ENCODE data around the gene CHTOP.
"Not testable (repeated sequence)": the region's sequence is repeated elsewhere in the genome, so short reads cannot be mapped to it uniquely, and the experiment has no call there.

CHTOP gene

DNA sequence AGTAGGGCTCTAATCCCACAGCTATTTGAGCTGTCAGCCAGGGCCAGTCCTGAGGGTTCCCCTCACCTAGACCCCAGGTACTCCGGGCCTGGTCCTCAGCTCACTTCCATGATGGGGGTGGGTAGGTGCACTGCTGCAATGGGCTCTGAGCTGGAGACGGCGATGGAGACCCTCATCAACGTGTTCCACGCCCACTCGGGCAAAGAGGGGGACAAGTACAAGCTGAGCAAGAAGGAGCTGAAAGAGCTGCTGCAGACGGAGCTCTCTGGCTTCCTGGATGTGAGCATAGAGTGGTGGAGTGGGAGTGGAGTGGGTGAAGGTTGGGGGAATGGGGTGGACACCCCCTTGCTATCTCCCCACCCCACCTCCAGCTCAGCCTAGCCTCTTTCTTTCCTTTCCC, 3.5 kb upstream of the CHTOP start:
- DNase-seq = no peak
- Mint-ChIP-seq H3K9me3 (no peaks in the 10 kb centered on the region), H3K36me3 (peaks cover 12% of the 10 kb centered on the region), H3K27me3 (peaks cover 31% of the 10 kb centered on the region), H3K4me3 (no peak overlapping the region), H3K4me1 (peaks cover 31% of the 10 kb centered on the region), H3K27ac (no peak overlapping the region)
- CTCF ChIA-PET = interaction anchor here (1.2 to 4.4 kb wide), 4 partner anchors 12 to 119 kb away, joined by 3 to 24 read pairs (median 14); no protein-coding TSS in a partner anchor

GRCh38 chr1:153631047-153632022, 2.5 kb upstream of the CHTOP start:
- Mint-ChIP-seq H3K4me3 (no peak overlapping the region), H3K9me3 (no peaks in the 10 kb centered on the region), H3K27ac (no peak overlapping the region), H3K27me3 (peaks cover 27% of the 10 kb centered on the region), H3K4me1 (peaks cover 38% of the 10 kb centered on the region), H3K36me3 (peaks cover 18% of the 10 kb centered on the region)
- CTCF ChIA-PET = interaction anchor here (1.2 to 4.4 kb wide), 3 partner anchors 13 to 120 kb away, joined by 3 to 24 read pairs (median 4); no protein-coding TSS in a partner anchor
- DNase-seq = no peak

GRCh38 chr1:153633161-153633753, 609 bp upstream of the CHTOP start:
- Mint-ChIP-seq H3K4me3 (peak overlapping the region; percentile 96), H3K4me1 (peaks cover 49% of the 10 kb centered on the region), H3K27me3 (peaks cover 13% of the 10 kb centered on the region), H3K27ac (peak overlapping the region; percentile 100), H3K9me3 (no peaks in the 10 kb centered on the region), H3K36me3 (peaks cover 34% of the 10 kb centered on the region)
- CTCF ChIA-PET = interaction anchor here (1.2 to 2.1 kb wide), 3 partner anchors 10 to 102 kb away, joined by 3 to 9 read pairs (median 6); no protein-coding TSS in a partner anchor
- DNase-seq = no peak

DNA sequence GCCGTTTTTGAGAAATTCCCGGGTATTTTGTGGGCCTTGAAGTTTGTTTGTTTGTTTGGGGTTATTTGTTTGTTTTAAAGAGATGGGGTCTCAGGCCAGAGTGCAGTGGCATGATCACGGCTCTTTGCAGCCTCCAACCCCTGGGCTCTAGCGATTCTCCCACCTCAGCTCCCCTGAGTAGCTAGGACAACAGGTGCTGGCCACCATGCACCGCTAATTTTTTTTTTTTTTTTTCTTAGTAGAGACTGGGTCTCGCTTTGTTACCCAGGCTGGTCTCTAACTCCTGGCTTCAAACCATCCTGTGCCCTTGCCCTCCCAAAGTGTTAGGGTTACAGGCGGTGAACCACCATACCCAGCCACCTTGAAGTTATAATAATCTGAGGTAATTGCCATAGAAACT, 2.0 kb downstream of the CHTOP start:
- H3K9me3 Mint-ChIP-seq = no peaks in the 10 kb centered on the region
- H3K4me3 Mint-ChIP-seq = peak overlapping the region; percentile 96
- CTCF ChIA-PET = interaction anchor here (1.0 to 2.0 kb wide), 2 partner anchors 17 to 38 kb away, joined by 7 read pairs; no protein-coding TSS in a partner anchor
- no peak for DNase-seq
- peaks cover 50% of the 10 kb centered on the region for H3K4me1 Mint-ChIP-seq
- H3K27me3 Mint-ChIP-seq = no peaks in the 10 kb centered on the region
- H3K27ac Mint-ChIP-seq = peak overlapping the region; percentile 68
- peaks cover 50% of the 10 kb centered on the region for H3K36me3 Mint-ChIP-seq

GRCh38 chr1:153636312-153636711, 2.4 kb downstream of the CHTOP start:
- Mint-ChIP-seq H3K4me1 (peaks cover 54% of the 10 kb centered on the region), H3K9me3 (no peaks in the 10 kb centered on the region), H3K27me3 (no peaks in the 10 kb centered on the region), H3K36me3 (peaks cover 54% of the 10 kb centered on the region), H3K27ac (no peak overlapping the region), H3K4me3 (peak overlapping the region; percentile 96)
- CTCF ChIA-PET = no interaction called here
- no peak for DNase-seq

DNA sequence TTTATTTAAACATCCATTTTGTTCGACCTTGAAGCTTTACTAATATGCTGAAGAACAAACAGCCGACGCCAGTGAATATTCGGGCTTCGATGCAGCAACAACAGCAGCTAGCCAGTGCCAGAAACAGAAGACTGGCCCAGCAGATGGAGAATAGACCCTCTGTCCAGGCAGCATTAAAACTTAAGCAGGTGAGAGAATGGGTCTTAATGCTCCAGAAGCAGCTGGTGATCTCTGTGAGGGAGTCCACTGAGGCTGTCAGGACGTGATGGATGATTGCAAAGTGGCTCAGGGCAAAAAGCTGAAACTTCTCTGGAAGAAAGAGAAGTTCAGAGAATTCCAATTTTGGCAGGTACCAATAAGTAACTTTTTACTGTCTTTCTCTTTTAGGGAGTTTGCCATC, 4.4 kb downstream of the CHTOP start:
- Mint-ChIP-seq H3K4me1 (peaks cover 47% of the 10 kb centered on the region), H3K4me3 (no peak overlapping the region), H3K27me3 (no peaks in the 10 kb centered on the region), H3K36me3 (peaks cover 69% of the 10 kb centered on the region), H3K9me3 (no peaks in the 10 kb centered on the region), H3K27ac (no peak overlapping the region)
- CTCF ChIA-PET = interaction anchor here (0.6 to 1.7 kb wide), 6 partner anchors 10 to 128 kb away, joined by 3 to 5 read pairs (median 4); partner anchors contain the start of genes NPR1 and S100A1
- no peak for DNase-seq

GRCh38 chr1:153639280-153639679, 5.4 kb downstream of the CHTOP start:
- H3K27me3 Mint-ChIP-seq = no peaks in the 10 kb centered on the region
- CTCF ChIA-PET = no interaction called here
- no peaks in the 10 kb centered on the region for H3K9me3 Mint-ChIP-seq
- H3K27ac Mint-ChIP-seq = no peak overlapping the region
- peaks cover 49% of the 10 kb centered on the region for H3K4me1 Mint-ChIP-seq
- no peak for DNase-seq
- H3K4me3 Mint-ChIP-seq = no peak overlapping the region
- peaks cover 72% of the 10 kb centered on the region for H3K36me3 Mint-ChIP-seq

GRCh38 chr1:153640213-153640612, 6.3 kb downstream of the CHTOP start:
- Mint-ChIP-seq H3K4me1 (peaks cover 53% of the 10 kb centered on the region), H3K36me3 (peaks cover 74% of the 10 kb centered on the region)

DNA sequence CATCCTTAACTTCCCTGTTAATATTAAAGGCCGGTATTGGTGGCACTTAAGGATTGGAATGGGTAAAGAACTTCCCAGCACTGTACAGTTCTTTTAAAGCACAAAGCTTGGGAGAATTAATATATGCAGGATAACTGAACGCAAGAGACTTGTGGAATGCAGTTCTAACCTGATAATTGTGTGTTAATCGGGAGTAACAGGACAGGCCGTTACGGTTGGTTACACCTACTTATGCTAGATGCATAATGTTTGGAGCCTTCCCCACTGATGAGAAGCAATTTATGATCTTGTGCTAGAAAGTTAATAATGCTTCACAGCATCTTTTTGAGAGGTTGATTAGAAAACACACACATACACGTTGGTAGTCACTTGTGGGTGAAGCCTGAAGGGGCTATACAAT, 7.0 kb downstream of the CHTOP start:
- H3K9me3 Mint-ChIP-seq = no peaks in the 10 kb centered on the region
- CTCF ChIA-PET = no interaction called here
- H3K36me3 Mint-ChIP-seq = peaks cover 78% of the 10 kb centered on the region
- H3K4me3 Mint-ChIP-seq = no peak overlapping the region
- DNase-seq = no peak
- no peaks in the 10 kb centered on the region for H3K27me3 Mint-ChIP-seq
- no peak overlapping the region for H3K27ac Mint-ChIP-seq
- H3K4me1 Mint-ChIP-seq = peaks cover 54% of the 10 kb centered on the region

More at GRCh38 chr1:153640213-153640612, 6.3 kb downstream of the CHTOP start:
- H3K4me3 Mint-ChIP-seq, H3K9me3 Mint-ChIP-seq, H3K27ac Mint-ChIP-seq, CTCF ChIA-PET, DNase-seq, H3K27me3 Mint-ChIP-seq: not testable (repeated sequence)

DNA sequence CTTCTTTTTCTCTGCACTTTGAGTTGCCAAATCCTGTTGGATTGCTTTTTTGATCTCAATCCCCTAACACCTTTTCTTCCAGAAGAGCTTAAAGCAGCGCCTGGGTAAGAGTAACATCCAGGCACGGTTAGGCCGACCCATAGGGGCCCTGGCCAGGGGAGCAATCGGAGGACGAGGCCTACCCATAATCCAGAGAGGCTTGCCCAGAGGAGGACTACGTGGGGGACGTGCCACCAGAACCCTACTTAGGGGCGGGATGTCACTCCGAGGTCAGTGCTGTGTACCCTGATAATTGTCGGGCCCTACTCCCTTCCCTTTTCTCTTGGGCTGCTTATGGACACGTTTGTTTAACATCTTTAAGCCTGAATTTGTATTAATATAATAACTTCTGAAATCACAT, 8.3 kb downstream of the CHTOP start:
- CTCF ChIA-PET = no interaction called here

DNA sequence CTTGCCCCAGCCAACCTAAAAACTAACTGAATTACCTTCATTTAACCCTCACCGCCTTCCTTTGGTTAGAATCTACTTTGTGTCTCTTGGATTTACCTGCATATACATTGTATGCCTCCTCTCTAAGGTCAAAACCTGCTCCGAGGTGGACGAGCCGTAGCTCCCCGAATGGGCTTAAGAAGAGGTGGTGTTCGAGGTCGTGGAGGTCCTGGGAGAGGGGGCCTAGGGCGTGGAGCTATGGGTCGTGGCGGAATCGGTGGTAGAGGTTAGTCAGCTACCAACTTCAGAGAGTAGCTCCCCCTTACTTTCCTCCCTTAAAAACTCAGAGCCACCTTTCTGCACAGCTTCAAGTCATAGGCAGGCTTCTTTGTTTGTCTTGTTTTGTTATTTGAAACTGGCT, 9.2 kb downstream of the CHTOP start:
- H3K4me1 Mint-ChIP-seq = peaks cover 58% of the 10 kb centered on the region
- peaks cover 79% of the 10 kb centered on the region for H3K36me3 Mint-ChIP-seq

More for the DNA sequence above, 8.3 kb downstream of the CHTOP start:
- Mint-ChIP-seq H3K4me1 (peaks cover 56% of the 10 kb centered on the region), H3K27ac (no peak overlapping the region), H3K36me3 (peaks cover 79% of the 10 kb centered on the region), H3K4me3 (no peak overlapping the region), H3K9me3 (no peaks in the 10 kb centered on the region), H3K27me3 (no peaks in the 10 kb centered on the region)
- no peak for DNase-seq

DNA sequence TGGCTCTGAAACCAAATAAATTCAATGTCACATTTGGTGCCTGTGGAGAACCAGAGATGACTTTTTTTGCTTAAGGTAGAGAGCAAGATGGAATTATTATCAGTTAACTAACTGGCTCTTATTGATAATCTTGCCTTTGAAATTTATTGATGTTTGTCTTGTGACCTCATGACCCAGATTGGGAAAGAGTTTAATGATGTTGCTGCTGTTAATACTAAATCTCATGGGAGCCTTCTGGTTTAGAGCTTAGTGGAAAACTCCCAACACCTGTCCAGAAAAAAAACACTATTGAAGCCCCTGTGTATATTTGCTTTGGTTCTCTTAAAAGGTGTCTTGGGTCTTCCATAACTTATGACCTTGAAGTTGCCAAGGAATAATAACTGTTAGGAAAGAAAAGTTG, 9.9 kb downstream of the CHTOP start:
- no peaks in the 10 kb centered on the region for H3K9me3 Mint-ChIP-seq
- no peak overlapping the region for H3K27ac Mint-ChIP-seq
- CTCF ChIA-PET = interaction anchor here (1.5 to 2.0 kb wide), 3 partner anchors 10 to 133 kb away, joined by 3 to 7 read pairs (median 7); partner anchors contain the start of gene CHTOP
- no peak overlapping the region for H3K4me3 Mint-ChIP-seq
- DNase-seq = no peak
- H3K4me1 Mint-ChIP-seq = peaks cover 65% of the 10 kb centered on the region
- H3K27me3 Mint-ChIP-seq = no peaks in the 10 kb centered on the region
- H3K36me3 Mint-ChIP-seq = peaks cover 75% of the 10 kb centered on the region

More for the DNA sequence above, 9.2 kb downstream of the CHTOP start:
- no peaks in the 10 kb centered on the region for H3K27me3 Mint-ChIP-seq
- DNase-seq = no peak
- H3K27ac Mint-ChIP-seq = no peak overlapping the region
- H3K4me3 Mint-ChIP-seq = no peak overlapping the region
- no peaks in the 10 kb centered on the region for H3K9me3 Mint-ChIP-seq
- CTCF ChIA-PET = interaction anchor here (1.5 to 2.0 kb wide), 3 partner anchors 9 to 133 kb away, joined by 3 to 7 read pairs (median 7); partner anchors contain the start of gene CHTOP

DNA sequence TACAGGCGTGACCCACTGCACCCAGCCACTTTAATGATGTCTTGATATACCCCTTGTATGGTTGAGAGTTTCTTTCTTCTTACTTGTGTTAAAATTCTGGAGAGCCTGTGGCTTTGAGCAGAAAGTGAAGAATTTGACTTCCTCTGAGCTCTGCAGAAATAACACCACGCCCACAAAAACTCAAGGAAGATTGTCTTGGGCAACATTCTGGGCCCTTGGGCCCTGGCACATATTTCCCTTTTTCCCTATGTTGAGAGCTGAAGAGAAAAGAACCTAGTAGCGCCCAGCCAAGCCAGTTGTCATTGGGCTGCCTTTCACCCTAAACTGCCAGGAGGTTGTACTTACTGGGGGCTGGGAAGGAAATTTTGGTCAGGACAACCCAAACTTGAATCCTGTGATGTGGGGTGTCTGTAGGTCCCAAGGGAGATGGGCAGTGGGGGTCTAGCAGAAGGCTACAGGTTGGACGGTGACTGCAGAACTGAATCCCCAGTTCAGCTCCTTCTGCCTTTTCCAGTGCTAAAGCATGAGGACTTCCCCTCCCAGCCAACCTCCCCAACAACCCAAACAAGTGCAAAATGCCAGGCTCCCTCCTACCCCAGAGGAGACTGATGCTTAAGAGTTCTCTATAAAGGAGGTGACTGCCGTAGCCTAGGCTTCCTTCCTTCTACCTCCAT, 12.9 kb downstream of the CHTOP start:
- H3K4me1 Mint-ChIP-seq = peaks cover 71% of the 10 kb centered on the region
- no peaks in the 10 kb centered on the region for H3K9me3 Mint-ChIP-seq
- DNase-seq = no peak
- peak overlapping the region; percentile 62 for H3K27ac Mint-ChIP-seq
- CTCF ChIA-PET = no interaction called here
- no peaks in the 10 kb centered on the region for H3K27me3 Mint-ChIP-seq
- H3K36me3 Mint-ChIP-seq = peaks cover 59% of the 10 kb centered on the region
- H3K4me3 Mint-ChIP-seq = no peak overlapping the region

- Mint-ChIP-seq H3K27ac (peak overlapping the region; percentile 62), H3K36me3 (peaks cover 55% of the 10 kb centered on the region), H3K27me3 (no peaks in the 10 kb centered on the region), H3K9me3 (no peaks in the 10 kb centered on the region), H3K4me3 (no peak overlapping the region), H3K4me1 (peaks cover 71% of the 10 kb centered on the region)
- no peak for DNase-seq
- CTCF ChIA-PET = no interaction called here
Observed at GRCh38 chr1:153647346-153647714, 13.5 kb downstream of the CHTOP start.
